Activated CD4-positive, alpha-beta T cell treated with anti-CD3 and anti-CD28 coated beads, Interleukin-10, Interleukin-2, amounts not matched to agents 100 ng/mL and 50 ng/mL, durations not matched to agents 16 hours and 8 hours (primary cell): ENCODE results near the gene C1S.
"Not testable (repeated sequence)": the region's sequence is repeated elsewhere in the genome, so short reads cannot be mapped to it uniquely, and the experiment has no call there.

Experiments
- DNase-seq: peaks from one replicate; pipeline ENCODE4 v3.0.0-alpha.2; 2020

The C1S gene

GRCh38 chr12:7060353-7060954 lies at the start of gene C1S:
TSS of gene C1S (plus strand) at chr12:7060718. CDS start at chr12:7061913, 1,195 bp downstream.
- no peak for DNase-seq

GRCh38 chr12:7011398-7011797 lies 49.1 kb upstream of the C1S start:
- DNase-seq = not testable (repeated sequence)

DNA sequence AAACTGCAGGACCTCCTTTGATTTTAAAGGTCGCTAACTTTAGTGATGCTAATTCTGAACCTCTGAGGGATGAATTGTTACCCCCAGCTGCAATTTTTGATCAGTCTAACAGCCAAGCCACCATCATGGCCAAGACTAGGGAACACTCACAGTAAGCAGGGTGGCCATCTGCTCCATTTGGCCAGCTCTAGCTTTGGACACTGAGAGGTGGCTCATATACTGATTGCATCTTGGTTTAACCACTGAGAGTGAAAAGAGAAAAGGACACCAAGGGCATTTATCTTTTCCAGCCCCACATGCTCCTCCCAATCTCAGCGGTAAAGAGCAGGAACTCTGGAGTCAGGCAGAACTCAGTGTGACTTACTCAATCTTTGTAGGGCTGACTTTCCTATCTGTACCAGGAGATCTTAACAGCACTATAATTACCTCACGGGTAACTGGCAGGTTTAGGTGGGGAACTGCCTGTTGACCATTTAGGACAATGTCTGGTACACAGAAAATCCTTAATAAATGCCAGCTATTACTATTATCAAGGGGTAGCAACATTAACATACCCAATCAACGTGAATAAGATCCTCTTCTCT lies 48.4 kb upstream of the C1S start:
- DNase-seq = no peak

DNA sequence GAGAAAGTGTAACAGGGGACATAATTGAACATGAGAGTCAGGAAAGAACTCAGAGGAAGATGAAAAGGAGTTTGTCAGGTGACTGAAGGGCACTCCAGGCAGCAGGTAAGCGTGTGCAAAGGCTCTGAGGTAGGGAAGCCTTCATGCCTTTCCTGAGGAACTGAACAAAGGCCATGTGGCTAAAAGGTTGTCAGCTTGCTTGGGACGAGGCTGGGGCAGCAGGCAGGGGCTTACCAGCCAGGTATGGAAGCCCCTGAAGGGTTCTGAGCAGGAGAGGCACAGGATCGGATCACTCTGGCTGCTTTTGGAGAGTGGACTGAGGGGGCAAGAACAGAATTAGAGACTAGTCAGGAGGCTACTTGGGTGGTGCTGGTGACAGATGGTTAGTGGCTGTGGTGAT lies 47.4 kb upstream of the C1S start:
- no peak for DNase-seq

GRCh38 chr12:7015555-7016370 lies 44.8 kb upstream of the C1S start:
- no peak for DNase-seq

- DNase-seq = no peak
Observed at GRCh38 chr12:7016958-7017571, 43.5 kb upstream of the C1S start.

DNA sequence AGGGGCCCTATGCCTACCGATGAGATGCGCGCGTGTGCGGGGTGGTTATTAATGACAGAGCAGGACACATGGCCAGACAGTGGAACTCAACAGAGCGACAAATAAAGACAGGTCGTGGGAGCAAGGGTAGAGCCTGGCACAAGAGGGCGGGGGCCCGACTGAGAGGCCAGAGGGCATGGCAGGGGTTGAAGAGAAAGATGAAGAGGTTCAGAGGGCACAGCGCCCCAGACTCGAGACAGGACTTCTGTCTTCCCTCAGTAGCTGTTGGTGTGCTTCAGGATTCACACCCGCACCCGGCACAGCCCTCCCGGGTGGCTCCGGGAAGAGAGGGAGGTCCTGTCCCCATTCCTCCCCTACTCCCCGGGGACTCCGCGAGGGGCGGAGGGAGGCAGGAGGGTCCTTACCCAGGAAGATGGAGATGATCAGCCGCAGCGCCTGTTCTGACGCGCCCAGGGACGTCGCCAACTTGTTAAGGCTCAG lies 42.6 kb upstream of the C1S start:
- peak; percentile 43 for DNase-seq

- peak; percentile 97 for DNase-seq
Observed at GRCh38 chr12:7018350-7019042, 42.0 kb upstream of the C1S start, which contains the start of gene LPCAT3. TSS of gene LPCAT3 (minus strand) at chr12:7018476. CDS start at chr12:7018424, 52 bp downstream.

GRCh38 chr12:7019043-7019569 lies 41.4 kb upstream of the C1S start:
- no peak for DNase-seq

- DNase-seq = no peak
Observed at GRCh38 chr12:7021956-7022355, 38.6 kb upstream of the C1S start.

DNA sequence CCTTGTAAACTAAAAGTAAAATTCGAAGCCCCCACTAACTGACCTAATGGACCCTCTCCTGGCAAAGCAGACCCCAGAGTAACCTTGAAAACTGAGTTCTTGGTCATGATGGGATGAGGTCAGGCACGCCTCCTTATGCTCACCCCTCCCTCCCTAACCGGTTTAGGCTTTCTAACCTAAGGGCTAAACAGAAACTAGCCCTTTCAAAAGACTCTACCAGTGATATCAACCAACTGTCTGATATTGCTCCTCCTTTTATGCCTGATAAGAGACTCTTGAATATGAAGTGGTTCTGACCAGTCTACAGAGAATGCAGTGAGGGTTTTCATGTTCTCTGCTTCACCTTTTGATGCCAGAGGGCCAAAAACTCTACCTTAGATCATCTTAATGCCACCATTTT lies 37.4 kb upstream of the C1S start:
- no peak for DNase-seq

- DNase-seq = no peak
Observed at GRCh38 chr12:7026854-7027253, 33.7 kb upstream of the C1S start.

GRCh38 chr12:7031306-7031705 lies 29.2 kb upstream of the C1S start:
- DNase-seq = no peak

DNA sequence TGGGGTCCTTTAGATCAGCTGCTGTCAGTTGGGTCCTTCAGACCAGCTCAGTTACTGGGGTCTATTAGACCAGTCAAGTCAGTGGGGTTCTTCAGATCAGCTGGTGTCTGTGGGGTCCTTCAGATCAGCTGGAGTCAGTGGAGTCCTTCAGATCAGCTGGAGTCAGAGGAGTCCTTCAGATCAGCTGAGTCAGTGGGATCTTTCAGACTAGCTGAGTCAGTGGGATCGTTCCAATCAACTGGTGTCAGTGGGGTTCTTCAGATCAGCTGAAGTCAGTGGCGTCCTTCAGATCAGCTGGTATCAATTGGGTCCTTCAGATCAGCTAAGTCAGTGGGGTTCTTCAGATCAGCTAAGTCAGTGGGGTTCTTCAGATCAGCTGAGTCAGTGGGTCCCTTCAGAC lies 27.5 kb upstream of the C1S start:
- no peak for DNase-seq

GRCh38 chr12:7034464-7034863 lies 26.1 kb upstream of the C1S start:
- DNase-seq = no peak

GRCh38 chr12:7035463-7035862 lies 25.1 kb upstream of the C1S start:
- no peak for DNase-seq

DNA sequence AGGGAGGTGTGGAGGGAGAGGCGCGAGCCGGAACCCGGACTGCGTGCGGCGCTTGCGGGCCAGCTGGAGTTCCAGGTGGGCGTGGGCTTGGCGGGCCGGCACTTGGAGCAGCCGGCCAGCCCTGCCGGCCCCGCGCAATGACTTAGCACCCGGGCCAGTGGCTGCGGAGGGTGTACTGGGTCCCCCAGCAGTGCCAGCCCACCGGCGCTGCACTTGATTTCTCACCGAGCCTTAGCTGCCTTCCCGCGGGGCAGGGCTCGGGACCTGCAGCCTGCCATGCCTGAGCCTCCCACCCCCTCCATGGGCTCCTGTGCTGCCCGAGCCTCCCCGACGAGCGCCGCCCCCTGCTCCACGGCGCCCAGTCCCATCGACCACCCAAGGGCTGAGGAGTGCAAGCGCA lies 23.1 kb upstream of the C1S start:
- not testable (repeated sequence) for DNase-seq

DNA sequence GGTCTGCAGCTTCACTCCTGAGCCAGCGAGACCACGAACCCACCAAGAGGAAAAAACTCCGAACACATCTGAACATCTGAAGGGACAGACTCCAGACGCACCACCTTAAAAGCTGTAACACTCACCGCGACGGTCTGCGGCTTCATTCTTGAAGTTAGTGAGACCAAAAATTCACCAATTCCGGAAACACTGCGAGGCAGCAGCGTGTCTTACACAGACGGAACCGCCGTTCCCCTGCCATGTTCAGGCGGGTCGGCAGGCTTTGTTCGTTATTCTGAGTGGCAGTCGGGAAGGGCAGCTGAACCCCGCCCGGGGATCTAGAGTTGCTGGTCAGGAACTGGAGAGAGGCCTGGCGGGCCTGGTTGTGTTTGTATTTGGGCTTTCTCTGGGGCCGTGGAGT lies 21.9 kb upstream of the C1S start:
- no peak for DNase-seq

GRCh38 chr12:7039403-7039802 lies 21.1 kb upstream of the C1S start:
- DNase-seq = no peak

DNA sequence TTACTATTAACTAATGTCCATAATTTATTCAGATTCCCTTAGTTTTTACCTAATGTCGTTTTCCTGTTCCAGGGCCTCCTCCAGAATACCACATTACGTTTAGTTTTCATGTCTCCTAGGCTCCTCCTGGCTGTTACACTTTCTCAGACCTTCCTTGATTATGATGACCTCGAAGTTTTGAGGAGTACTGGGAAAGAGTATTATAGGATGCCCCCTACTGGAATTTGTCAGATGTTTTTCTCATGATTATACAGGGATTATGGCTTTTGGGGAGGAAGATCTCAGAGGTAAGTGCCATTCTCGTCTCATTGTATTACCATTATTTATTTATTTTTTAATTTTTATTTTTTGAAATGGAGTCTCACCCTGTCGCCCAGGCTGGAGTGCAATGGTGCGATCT lies 17.7 kb upstream of the C1S start:
- DNase-seq = peak; percentile 17

GRCh38 chr12:7045913-7046312 lies 14.6 kb upstream of the C1S start:
- no peak for DNase-seq

DNA sequence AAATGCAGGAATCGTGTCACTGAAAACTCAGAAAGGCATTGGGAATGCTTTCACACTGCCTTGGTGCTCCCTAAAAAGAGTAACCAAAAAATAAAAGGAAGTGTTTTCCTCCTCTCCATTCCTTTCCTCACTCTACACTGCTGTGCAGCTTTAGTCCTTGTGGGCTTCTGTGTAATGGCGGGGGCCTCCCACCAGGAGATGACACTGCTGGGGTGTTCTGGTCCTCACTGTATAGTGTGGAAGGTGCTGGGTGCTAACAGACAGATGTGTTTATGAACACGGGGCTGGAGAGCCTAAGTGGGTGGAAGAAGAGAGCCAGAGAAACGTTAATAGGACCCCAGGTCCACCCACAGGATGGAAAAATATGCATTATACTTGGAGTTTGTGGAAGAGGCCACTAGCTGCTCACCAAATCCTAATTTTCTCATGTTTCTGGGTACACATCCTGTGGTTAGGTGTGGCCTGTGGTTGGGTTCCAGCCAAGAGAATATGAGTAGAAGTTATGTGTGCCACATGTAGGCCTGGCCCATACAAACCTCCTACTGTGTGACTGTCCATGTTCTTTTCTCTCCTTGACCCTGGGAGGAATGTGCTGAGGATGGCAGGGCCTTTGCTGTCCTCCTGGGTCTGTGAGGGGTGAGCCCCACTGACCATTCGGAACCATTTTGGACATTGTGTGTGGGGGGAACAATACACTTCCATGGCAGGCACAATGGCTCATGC lies 14.0 kb upstream of the C1S start:
- DNase-seq = no peak
